ENCODE results near the gene ZNF768. TPM values are rescaled to one million over a fixed set of nuclear protein-coding genes. Genes with fewer than 3 reads are reported as not detected.

The ZNF768 gene
- total RNA-seq, 1 experiment from 2014 or later, result 48.8 TPM

GRCh38 chr16:30546115-30546514 lies 19.7 kb upstream of the ZNF768 start:
- Histone ChIP-seq H3K4me3 (replicated peaks in 1 of 2; ENCODE audit: low read depth in 1 of 2, low read length in 2 of 2) (no peak overlapping the region), H3K9me2 (ENCODE audit: insufficient read depth) (no peaks in the 10 kb centered on the region), H3K79me2 (ENCODE audit: insufficient read depth, low read length) (no peaks in the 10 kb centered on the region), H3K9ac (ENCODE audit: low read length) (no peak overlapping the region), H3K4me1 (ENCODE audit: control insufficient read depth in 1 of 2, insufficient read depth in 2 of 2, low read length in 2 of 2) (peaks cover 6 to 19% of the 10 kb centered on the region in 2 experiments), H2AFZ (ENCODE audit: low read depth, low read length, poor library complexity, severe bottlenecking) (no peak overlapping the region), H3K9me3 (ENCODE audit: control insufficient read depth in 1 of 2, insufficient read depth in 1 of 2, low read depth in 1 of 2, low read length in 2 of 2) (no peaks in the 10 kb centered on the region), H3K27me3 (ENCODE audit: insufficient read depth, low read length) (no peaks in the 10 kb centered on the region), H4K20me1 (ENCODE audit: insufficient read depth) (no peaks in the 10 kb centered on the region), H3K36me3 (ENCODE audit: control insufficient read depth in 1 of 2, insufficient read depth in 2 of 2, low read length in 2 of 2) (no peaks in the 10 kb centered on the region), H3K4me2 (ENCODE audit: low read length) (no peak overlapping the region), H3K27ac (ENCODE audit: low read depth, low read length) (no peak overlapping the region)
- TF ChIP-seq RAD21 (IDR thresholded peaks at IDR 0.05; ENCODE audit: low read depth), result no peak
- TF ChIP-seq POLR2AphosphoS5 (IDR thresholded peaks at IDR 0.05; ENCODE audit: low read depth, low read length), result no peak
- TF ChIP-seq CTCF (IDR thresholded peaks at IDR 0.05 in 2 of 3, conservative IDR thresholded peaks at IDR 0.05 in 1 of 3; ENCODE audit: borderline replicate concordance in 1 of 3, insufficient read depth in 1 of 3, low read depth in 2 of 3, low read length in 2 of 3), result no peak
- TF ChIP-seq SRF (IDR thresholded peaks at IDR 0.05; ENCODE audit: low read depth), result no peak
- TF ChIP-seq FOSL1 (IDR thresholded peaks at IDR 0.05; ENCODE audit: low read depth), result no peak
- no peak for TF ChIP-seq POLR2A (IDR thresholded peaks at IDR 0.05; ENCODE audit: borderline replicate concordance, extremely low read depth, insufficient read depth, insufficient read length)
- TF ChIP-seq JUND (IDR thresholded peaks at IDR 0.05), result no peak
- no peak for TF ChIP-seq EGR1 (IDR thresholded peaks at IDR 0.05; ENCODE audit: low read depth)
- no peak for TF ChIP-seq EZH2phosphoT487 (IDR thresholded peaks at IDR 0.05; ENCODE audit: borderline replicate concordance)
- TF ChIP-seq REST (IDR thresholded peaks at IDR 0.05; ENCODE audit: low read depth), result no peak
- no peak for TF ChIP-seq CBX3 (IDR thresholded peaks at IDR 0.05; ENCODE audit: low read depth)
- TF ChIP-seq, protein P1, sequence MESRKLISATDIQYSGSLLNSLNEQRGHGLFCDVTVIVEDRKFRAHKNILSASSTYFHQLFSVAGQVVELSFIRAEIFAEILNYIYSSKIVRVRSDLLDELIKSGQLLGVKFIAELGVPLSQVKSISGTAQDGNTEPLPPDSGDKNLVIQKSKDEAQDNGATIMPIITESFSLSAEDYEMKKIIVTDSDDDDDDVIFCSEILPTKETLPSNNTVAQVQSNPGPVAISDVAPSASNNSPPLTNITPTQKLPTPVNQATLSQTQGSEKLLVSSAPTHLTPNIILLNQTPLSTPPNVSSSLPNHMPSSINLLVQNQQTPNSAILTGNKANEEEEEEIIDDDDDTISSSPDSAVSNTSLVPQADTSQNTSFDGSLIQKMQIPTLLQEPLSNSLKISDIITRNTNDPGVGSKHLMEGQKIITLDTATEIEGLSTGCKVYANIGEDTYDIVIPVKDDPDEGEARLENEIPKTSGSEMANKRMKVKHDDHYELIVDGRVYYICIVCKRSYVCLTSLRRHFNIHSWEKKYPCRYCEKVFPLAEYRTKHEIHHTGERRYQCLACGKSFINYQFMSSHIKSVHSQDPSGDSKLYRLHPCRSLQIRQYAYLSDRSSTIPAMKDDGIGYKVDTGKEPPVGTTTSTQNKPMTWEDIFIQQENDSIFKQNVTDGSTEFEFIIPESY (IDR thresholded peaks at IDR 0.05; ENCODE audit: extremely low read depth, insufficient replicate concordance, low read length), result no peak
- intact Hi-C loops (cut with micrococcal nuclease), result no loop called here
- ChIA-PET RAD21 (ENCODE audit: low non-redundant PET in 1 of 2, low total read pairs in 2 of 2, uncharacterized antibody in 2 of 2, unreplicated experiment in 2 of 2) (no interaction called here), POLR2A (no interaction called here), CTCF (no interaction called here)
- no peak for ATAC-seq
- DNase-seq (ENCODE audit: low read depth, low spot score), result no peak
- BruUV-seq (replicated peaks), result no TSS peak
